NOMO-1 treated with DMSO at 0.1 percent for 48 hours (cell line): ENCODE data around the gene SLC1A1.
"Not testable (repeated sequence)": the region's sequence is repeated elsewhere in the genome, so short reads cannot be mapped to it uniquely, and the experiment has no call there.

ENCODE experiments used
- DNase-seq: peaks from one replicate; lab custom pipeline; 2025; ENCODE audit not compliant: unreplicated experiment; lab: John Stamatoyannopoulos, UW

Gene SLC1A1

DNA sequence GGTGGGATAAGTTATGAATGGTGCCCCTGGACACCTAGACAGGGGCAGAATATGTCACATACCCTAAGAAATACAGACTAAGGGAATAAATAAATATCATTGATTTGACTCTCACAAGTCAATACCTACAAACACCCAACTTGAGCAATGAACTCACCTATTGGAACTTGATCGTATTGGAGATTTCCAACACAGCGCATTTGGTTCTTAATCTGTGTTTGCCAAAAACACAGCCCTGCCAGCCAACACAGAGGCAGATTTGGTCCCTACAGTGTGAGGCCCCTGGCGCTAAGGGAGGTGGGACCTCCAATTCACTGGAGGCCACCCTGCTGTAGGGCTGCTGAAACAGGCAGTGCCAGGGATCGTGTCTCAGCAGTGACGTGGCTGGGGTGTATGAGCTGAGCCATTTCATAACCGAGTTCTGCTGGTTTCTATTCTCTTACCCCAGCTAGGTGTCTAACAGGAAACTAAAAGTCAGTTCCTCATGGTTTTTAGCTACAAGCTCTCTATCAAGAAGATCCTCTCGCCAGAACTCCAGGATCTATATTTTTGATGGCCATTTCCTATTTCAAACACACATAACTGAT lies 84.5 kb downstream of the SLC1A1 start:
- peak; percentile 51 for DNase-seq

DNA sequence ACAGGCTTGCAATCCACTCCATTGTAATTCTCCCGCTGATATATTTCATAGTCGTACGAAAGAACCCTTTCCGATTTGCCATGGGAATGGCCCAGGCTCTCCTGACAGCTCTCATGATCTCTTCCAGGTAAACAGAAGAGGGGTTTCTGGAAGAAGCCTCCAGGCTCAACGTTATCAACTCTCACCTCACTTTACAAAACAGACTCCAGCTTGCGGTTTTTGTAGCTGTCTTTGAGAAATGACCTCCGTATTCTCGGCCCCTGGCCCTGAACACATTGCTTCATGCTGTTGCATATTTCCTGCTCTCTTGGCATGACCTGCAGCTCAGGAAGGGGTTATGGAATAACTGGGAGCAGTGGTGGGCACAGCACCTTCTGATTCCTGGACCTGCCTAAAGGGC lies 85.7 kb downstream of the SLC1A1 start:
- no peak for DNase-seq

DNA sequence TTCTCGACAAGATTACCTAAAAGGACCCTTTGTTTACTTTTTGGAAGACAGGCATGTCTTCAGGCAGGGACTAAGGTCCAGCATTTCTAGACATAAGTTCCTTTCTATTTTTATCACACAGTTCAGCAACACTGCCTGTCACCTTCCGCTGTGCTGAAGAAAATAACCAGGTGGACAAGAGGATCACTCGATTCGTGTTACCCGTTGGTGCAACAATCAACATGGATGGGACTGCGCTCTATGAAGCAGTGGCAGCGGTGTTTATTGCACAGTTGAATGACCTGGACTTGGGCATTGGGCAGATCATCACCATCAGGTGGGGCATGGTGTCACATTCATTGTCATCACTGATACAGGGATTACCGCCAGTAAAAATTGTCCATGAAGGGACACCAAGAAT lies 86.2 kb downstream of the SLC1A1 start:
- no peak for DNase-seq

DNA sequence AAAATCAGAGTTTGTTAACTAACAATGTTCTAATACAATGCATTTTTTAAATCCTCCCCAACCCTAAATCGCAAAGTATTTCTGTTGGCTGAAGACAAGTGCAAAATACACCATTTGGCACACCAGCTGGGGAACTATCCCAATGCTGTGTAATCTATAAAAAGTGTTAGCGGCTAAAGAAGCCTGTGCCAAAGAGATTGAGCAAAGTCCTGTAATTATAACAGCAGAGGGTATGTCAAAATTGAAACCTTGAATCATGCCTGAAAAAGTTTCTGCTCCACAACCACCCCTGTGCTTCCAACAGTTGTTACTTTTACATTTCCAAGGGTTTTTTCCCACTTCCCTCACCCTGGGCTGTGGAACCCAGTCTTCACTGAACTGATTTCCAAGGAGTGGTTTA lies 88.7 kb downstream of the SLC1A1 start:
- peak; percentile 25 for DNase-seq

DNA sequence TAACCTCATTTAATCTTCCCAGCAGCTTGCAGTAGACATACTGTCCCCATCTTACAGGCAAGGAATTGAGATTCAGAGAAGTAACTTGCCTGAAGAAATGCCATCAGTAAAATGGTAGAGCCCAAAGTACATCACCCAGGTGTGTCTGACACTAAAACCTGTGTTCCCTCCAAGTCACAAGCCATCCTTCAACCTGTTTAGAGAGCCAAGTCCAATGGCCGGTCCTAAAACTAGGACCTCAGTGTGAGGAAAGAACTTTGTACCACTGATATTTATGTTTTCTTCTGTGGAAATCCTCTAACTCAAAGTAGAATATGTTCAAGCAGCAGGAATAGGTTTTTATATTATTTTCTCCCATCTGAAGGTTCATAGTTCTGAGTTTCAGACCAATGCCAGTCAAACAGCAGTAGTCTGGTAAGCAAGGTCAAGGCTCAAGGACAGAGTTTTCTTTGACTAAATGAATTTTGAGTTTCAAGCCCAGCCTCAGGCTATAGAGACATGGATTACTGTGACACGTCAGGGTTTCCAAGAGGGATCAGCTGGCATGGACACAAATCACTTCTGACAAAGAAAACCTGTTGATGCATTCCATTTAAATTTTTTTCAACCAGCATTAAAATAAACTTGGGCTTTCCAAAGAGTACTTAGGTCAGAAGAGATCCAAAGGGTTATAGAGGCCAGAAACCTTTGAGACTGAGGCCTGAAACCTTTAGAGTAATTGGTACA lies 90.9 kb downstream of the SLC1A1 start:
- DNase-seq: no peak

DNA sequence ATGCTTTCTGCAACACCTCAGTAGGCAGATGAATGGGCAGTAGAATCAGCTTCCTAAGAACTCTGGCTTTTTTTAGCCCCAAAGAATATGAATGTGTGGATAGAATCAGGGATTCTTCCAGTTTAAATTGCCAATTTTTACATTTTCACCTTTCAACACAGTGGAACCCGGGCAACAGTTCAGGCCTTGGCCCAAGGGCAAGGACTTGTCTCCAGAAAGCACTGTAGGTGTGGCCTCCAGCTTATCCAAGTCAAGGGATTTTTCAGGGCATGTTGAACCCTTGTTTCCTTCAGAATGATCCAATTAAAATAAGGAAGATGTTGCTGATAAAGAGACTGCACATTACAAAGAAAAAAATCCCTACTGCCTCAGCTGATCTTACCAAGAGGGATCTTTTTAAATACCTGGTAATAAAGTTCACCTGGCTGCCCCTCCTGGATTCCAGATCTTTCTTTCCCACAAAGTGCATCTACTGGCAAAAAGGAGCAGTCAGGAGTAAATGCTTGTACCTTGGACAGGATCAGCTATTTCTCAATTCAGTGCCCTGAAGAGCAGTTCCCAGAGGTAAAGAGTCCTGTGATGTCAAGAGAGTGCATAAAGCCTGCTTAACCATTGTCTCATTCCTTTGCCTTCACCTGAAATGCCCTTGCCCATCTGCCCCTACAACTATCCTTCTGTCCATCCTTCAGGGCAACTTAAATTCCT lies 91.7 kb downstream of the SLC1A1 start:
- no peak for DNase-seq

DNA sequence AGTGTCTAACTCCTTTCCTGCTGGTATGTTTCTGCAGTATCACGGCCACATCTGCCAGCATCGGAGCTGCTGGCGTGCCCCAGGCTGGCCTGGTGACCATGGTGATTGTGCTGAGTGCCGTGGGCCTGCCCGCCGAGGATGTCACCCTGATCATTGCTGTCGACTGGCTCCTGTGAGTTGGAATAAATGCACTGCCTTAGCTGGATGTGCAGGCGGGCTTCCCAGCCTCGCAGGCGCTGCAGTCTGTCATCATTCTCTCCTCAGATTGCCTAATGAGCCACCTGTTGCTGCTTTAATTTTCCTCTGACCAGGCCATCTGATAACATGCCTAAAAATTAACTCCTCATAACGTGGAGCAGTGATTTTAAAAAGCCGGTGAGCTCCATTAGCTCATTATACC lies 92.7 kb downstream of the SLC1A1 start:
- no peak for DNase-seq

DNA sequence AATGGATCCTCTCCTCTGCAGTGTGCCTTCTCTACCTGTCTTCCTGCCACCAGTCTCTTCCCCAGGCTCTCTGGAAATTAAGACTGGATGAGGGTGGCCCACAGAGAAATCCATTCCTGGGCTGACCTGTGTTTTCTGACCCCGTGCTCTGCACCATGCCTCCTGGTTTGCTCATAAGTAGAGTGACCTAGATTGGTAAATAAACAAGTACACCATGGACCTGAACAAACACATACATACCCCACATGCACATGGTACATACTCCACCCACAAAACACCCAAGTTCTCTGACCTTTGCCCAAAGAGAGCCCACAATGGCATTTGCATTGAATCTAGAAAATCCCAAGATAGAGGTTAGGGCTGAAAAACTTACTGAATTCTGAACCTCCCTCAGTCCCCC lies 94.4 kb downstream of the SLC1A1 start:
- DNase-seq: no peak

DNA sequence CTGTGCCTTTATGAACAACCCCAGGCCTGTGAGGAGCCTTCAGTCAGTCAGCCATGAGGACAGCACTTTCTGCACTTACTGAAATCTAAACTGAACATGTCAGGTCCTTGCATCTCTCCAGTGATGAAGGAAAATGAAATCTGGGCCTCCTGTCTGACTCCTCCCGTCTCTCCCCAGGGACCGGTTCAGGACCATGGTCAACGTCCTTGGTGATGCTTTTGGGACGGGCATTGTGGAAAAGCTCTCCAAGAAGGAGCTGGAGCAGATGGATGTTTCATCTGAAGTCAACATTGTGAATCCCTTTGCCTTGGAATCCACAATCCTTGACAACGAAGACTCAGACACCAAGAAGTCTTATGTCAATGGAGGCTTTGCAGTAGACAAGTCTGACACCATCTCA lies 94.9 kb downstream of the SLC1A1 start:
- no peak for DNase-seq

DNA sequence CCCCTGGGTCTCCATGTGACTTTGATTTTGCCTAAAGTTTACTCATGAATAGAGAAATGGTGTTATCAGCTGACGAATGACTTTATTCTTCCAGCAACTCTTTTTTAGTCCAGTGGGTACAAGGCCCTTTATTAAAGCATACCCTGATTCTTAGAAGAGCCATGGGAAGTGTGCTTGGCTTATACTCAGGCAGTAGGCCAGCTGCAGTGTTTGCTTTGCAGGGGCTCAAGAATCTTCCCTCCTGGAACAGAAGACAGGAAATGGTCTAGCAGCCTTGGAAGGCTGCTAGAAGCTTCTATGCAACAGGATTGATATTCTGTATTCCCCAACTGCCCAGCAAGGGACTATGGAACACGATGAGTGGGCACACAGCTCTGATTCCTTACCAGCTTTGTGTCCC lies 98.5 kb downstream of the SLC1A1 start:
- DNase-seq: no peak

DNA sequence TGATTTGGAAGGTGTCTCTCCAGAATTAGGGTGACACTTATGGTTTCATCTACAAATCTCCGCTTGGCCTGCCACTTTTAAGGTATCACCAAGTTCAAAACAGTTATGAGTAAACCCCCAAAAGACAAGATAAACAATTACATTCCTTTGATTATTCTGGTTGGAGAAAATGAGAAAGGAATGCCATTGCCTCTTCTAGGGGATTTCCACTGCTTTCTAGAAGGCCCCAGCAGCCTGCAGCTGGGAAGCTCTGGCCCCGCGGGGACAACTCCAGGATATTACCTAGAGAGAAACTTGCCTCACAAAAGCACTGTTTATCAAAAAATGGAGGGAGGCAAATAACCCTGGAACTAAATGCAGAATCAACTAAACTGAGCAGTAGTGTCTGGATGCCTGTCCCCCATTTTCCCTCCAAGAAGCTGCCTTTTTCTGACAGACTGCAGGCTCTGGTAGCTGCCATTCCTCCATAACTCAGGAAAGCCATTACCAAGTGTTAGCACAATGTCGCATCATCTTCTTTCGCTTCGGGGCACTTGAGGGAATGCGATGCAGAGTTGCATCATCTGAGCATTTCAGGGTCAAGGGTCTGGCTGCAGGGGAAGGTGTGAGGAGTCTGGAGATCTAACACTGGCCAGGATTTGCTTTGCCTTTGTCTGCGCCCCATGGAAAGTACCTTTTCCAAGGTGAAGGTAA lies 100.3 kb downstream of the SLC1A1 start:
- no peak for DNase-seq

DNA sequence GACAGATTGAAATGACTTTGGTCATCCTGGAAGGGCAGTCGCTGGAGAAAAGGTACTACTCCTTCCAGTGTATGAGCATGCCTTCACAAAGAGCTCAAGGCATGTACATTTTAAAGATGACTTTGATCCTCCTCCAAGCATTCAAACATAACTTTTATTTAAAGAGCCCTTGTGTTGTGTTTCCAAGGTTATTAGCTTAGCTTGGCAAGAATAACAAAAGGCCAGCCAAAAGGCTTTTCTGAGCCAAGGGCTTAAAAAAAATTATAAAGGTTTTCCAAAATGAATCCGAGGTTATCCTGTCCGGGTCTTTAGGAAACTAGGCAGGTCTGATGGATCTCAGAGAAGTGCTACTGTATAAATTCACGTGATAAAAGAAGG lies 100.8 kb downstream of the SLC1A1 start:
- DNase-seq: no peak

DNA sequence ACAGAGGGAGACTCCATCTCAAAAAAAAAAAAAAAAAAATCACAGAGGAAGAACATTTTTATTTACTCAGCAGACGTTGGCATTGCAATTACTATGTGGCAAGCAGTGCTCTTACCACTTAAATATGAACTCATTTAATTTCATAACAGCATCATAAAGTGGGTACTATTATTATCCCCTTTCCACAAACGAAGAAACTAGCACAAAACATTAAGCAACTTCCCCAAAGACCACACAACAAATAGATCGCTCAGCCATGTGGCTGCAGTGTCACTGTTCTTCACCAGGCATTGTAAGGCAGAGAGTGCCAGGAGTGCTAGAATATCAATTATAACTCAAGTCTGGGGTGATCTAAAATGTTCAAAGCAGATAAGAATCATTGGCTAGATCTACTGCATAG lies 102.0 kb downstream of the SLC1A1 start:
- DNase-seq: peak; percentile 84

DNA sequence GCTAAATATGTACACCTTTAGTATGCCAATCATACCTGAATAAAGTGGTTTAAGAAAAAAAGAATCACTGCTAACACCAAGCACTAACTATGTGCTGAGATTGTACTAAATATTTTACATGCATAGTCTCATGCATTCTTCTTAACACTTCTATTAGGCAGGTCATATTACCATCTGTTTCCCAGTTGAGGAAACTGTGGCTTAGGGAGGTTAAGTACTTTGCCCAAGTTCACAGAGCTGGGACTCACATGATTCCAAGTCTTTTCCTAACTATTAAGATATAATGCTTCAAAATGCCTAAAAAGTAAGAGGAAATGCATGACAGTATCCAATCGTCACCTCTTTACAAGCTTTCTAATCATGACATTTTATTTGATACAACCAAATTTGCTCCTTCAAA lies 102.6 kb downstream of the SLC1A1 start:
- no peak for DNase-seq

DNA sequence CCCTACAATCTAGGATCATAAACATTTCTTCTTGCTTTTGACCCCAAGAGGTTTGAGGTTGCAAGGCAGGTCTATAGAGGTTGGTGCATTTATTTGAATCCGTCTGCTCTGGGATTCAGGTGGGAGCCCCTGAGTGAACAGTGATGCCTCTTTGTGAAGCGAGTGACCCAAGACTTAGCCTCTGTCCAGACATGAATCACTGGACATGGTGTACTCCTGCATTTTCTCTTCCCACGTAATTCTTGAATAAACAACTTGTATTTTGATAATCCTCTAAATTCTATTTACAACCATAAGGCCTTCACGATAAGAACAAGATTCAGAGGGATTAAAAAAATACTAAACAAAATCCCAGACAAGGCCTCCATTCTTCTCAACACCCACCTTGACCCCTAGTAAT lies 104.3 kb downstream of the SLC1A1 start:
- no peak for DNase-seq

DNA sequence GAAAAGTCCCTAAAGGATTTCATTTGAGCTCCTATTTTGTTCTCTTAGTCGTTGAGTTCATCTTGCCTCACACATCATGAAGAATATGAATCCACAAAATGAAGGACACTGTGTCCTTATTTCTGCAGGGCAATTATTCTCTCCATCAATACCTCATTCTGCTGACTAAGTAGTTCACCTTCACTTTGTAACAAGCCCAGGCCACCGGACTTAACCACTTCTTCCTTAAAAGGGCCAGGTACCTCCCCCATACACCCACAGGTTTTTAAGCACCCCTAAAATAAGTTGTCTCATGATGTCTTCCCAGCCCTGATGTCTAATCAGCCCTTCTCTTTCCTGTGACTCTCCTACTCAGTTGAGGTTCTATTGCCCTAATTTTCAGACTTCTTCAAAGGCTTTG lies 104.7 kb downstream of the SLC1A1 start:
- no peak for DNase-seq

DNA sequence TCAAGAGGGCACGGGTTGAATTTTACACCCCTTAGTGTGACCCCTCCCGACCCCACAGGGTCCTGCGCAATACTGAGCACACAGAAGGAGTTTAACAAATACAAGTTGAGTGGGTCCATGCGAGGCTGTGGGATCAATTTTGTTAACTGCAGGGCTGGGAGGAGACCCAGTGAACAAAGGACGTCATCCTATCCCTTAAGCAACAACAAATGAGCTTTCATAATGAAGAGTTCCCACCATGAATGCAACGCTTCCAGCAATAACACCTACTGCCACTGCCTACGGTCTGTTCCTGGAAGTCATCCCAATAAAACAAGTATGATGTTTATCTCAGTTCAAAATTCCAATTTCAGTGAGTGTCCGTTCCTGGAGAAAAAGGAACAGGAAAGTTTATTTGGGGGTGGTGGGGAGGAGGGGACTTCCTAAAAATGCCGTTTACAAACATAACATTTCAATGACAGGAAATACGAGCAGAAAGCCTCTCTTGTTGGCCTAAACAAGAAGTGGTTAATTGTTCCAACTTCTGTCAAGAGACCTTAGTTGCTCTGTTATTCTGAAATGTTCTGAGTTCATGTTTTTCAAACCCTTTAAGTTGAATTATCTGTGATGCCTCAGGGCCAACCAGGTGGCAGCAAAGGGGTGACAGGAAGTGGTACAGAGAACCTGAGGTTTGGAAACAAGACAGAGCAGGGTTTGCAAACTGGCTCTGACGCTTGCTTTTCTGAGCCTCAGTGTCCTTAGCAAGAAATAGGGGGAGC lies 106.1 kb downstream of the SLC1A1 start:
- no peak for DNase-seq

DNA sequence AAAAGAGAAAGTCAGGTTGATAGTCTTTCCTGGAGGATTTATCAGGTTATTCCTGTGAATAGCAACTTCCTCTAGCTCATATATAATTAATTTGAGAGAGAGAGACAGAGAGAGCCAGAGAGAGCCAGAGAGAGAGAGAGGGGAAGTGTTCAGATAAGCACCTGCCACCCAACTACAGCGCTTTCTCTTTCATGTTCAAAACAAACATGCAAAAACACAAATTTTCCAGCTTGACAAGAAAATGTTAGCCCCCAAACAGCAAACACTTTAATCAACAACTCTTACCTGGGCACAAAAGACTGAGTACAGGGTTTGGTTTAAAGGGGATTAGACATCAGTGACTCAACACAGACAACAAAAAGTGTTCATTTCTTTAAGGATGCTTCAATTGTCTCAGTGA lies 110.1 kb downstream of the SLC1A1 start:
- no peak for DNase-seq

DNA sequence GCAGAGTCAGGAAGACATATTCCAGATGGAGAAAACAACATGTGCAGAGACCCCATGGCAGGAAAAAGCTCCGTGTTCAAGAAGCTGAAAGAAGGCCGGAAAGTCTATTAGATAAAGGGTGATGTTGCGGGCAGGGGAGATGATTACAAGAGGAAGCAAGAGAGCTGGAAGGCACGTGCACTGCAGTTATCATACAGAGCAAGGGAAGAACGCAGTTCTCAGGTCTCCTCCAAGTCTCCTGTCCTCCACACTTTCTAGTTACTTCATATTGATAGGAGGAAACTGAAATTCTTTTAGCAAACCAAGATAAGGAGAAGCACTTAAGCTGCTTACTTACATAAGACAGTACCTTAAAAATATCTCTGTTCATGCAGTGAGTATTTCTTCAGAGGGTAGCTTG lies 113.6 kb downstream of the SLC1A1 start:
- DNase-seq: no peak

DNA sequence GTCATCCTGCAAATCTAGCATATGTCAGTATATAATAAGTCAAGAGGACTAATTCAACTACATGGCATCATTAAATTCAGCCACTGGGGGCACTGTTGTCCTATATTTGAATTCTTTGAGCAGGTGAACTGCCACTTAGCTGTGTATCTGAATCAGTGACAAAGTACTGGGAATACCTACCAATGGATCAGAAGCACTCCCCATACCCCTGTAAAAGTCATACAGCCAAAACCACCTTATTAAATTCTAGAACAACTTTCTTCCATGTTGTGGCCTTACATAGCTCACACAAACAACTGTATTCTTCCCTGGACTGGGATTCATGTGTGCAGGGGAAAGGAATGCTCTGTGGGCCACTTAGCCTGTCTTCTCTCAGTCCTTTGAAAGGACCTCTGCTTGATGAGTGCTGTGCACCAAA lies 114.4 kb downstream of the SLC1A1 start:
- DNase-seq: peak; percentile 30

DNA sequence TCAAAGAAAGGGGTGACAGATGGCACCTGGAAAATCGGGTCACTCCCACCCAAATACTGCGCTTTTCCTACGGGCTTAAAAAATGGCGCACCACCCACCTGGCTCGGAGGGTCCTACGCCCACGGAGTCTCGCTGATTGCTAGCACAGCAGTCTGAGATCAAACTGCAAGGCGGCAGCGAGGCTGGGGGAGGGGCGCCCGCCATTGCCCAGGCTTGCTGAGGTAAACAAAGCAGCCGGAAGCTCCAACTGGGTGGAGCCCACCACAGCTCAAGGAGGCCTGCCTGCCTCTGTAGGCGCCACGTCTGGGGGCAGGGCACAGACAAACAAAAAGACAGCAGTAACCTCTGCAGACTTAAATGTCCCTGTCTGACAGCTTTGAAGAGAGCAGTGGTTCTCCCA lies 115.8 kb downstream of the SLC1A1 start:
- not testable (repeated sequence) for DNase-seq
